H1 (cell line): ENCODE results near the gene STAG2. TPM values are rescaled to one million over a fixed set of nuclear protein-coding genes. Genes with fewer than 3 reads are reported as not detected.

Experiments used
- CTCF ChIA-PET: fragments of 300-600 bp; sonication (Branson Sonifier 250); formaldehyde crosslinking; loops from one replicate; lab custom pipeline; 2021; ENCODE audit not compliant: partially characterized antibody; lab: Charles Lee
- POLR2A ChIA-PET: fragments of 300-600 bp; sonication (Branson Sonifier 250); formaldehyde crosslinking; loops from one replicate; lab custom pipeline; 2021; ENCODE audit warnings: inconsistent platforms; ENCODE audit not compliant: partially characterized antibody; lab: Charles Lee
- DNase-seq, 2 experiments: peaks; one replicate each; pipeline versions ENCODE4 v3.0.0 to v3.0.0-alpha.2; 2010 to 2022; ENCODE audit warnings: low spot score in 2 of 2, low read depth in 1 of 2, mixed read lengths in 1 of 2
- FAIRE-seq: peaks from 2 replicates; lab custom pipeline; 2011; peaks lifted over from hg19 to GRCh38; lab: Jason Lieb, UNC
- H2AFZ ChIP-seq: 2 replicates; pipeline ENCODE4 v1.8.1; 2012; ENCODE audit warnings: low read length, inconsistent platforms
- H2AK5ac ChIP-seq: 2 replicates; pipeline ENCODE4 v1.6.1; 2013; ENCODE audit warnings: low read depth, low read length
- H2BK120ac ChIP-seq: replicated peaks from 2 replicates; pipeline ENCODE3; 2013; ENCODE audit warnings: low read depth, low read length, inconsistent platforms
- H2BK12ac ChIP-seq: 2 replicates; pipeline ENCODE4 v1.6.1; 2013; ENCODE audit warnings: low read depth, low read length
- H2BK15ac ChIP-seq: 2 replicates; pipeline ENCODE4 v1.6.1; 2013; ENCODE audit warnings: low read length
- H2BK20ac ChIP-seq: 2 replicates; pipeline ENCODE4 v1.6.1; 2013; ENCODE audit warnings: low read length
- H2BK5ac ChIP-seq: 2 replicates; pipeline ENCODE4 v1.6.1; 2013; ENCODE audit warnings: low read depth, low read length
- H3K14ac ChIP-seq: 2 replicates; pipeline ENCODE4 v1.6.1; 2013; ENCODE audit warnings: inconsistent platforms; ENCODE audit not compliant: insufficient read length
- H3K18ac ChIP-seq: 2 replicates; pipeline ENCODE4 v1.6.1; 2013; ENCODE audit warnings: low read length; ENCODE audit errors: extremely low read depth
- H3K23ac ChIP-seq: 2 replicates; pipeline ENCODE4 v1.6.1; 2013; ENCODE audit warnings: inconsistent platforms; ENCODE audit not compliant: insufficient read length
- H3K23me2 ChIP-seq: 2 replicates; pipeline ENCODE4 v1.6.1; 2013; ENCODE audit warnings: low read depth, low read length
- H3K27ac ChIP-seq: 2 replicates; pipeline ENCODE4 v1.6.1; 2011; ENCODE audit warnings: low read depth, low read length, inconsistent platforms
- H3K27me3 ChIP-seq, 4 experiments: replicated peaks in 1 of 4; 1 replicate in 1 of 4; 2 replicates in 3 of 4; pipeline versions ENCODE4 v1.6.1 to v1.8.1; 2011 to 2013; ENCODE audit warnings: low read length in 3 of 4, mild to moderate bottlenecking in 3 of 4, inconsistent platforms in 2 of 4, mixed read lengths in 2 of 4, moderate library complexity in 1 of 4; ENCODE audit not compliant: control insufficient read depth in 3 of 4, insufficient read depth in 3 of 4; ENCODE audit errors: extremely low read depth in 1 of 4
- H3K36me3 ChIP-seq, 4 experiments: 2 replicates each; pipeline versions ENCODE4 v1.6.1 to v1.8.1; 2011 to 2013; ENCODE audit warnings: mild to moderate bottlenecking in 4 of 4, low read length in 3 of 4, moderate library complexity in 2 of 4, control low read depth in 1 of 4, inconsistent platforms in 1 of 4; ENCODE audit not compliant: insufficient read depth in 4 of 4, control insufficient read depth in 2 of 4
- H3K4ac ChIP-seq: replicated peaks from 2 replicates; pipeline ENCODE3; 2013; ENCODE audit warnings: low read length, low read depth, mixed read lengths, inconsistent platforms; ENCODE audit not compliant: insufficient read length
- H3K4me1 ChIP-seq, 4 experiments: replicated peaks in 1 of 4; 1 replicate in 1 of 4; 2 replicates in 3 of 4; pipeline versions ENCODE4 v1.6.1 to v1.8.1; 2011 to 2013; ENCODE audit warnings: low read length in 3 of 4, inconsistent platforms in 2 of 4, mixed read lengths in 1 of 4; ENCODE audit not compliant: insufficient read depth in 4 of 4, control insufficient read depth in 3 of 4
- H3K4me2 ChIP-seq, 2 experiments: 2 replicates each; pipeline versions ENCODE4 v1.6.1 to v1.8.1; 2011 to 2013; ENCODE audit warnings: low read depth in 2 of 2, low read length in 2 of 2, control low read depth in 1 of 2, inconsistent platforms in 1 of 2, mild to moderate bottlenecking in 1 of 2; ENCODE audit not compliant: insufficient read depth in 1 of 2
- H3K4me3 ChIP-seq, 4 experiments: fragments of 200-600, 300-600 bp in 1 of 4; sonication (generic), shearing (Covaris generic), sonication (Bioruptor Twin) in 1 of 4; 2 replicates each; pipeline versions ENCODE4 v1.5.1 to v1.8.1; 2011 to 2016; ENCODE audit warnings: low read length in 4 of 4, low read depth in 3 of 4, control low read depth in 2 of 4, inconsistent platforms in 2 of 4, mild to moderate bottlenecking in 2 of 4, mixed read lengths in 1 of 4, moderate library complexity in 1 of 4; ENCODE audit not compliant: insufficient read depth in 2 of 4; ENCODE audit errors: extremely low read depth in 1 of 4
- H3K56ac ChIP-seq: replicated peaks from 2 replicates; pipeline ENCODE3; 2013; ENCODE audit warnings: low read depth, mild to moderate bottlenecking, mixed read lengths, low read length, inconsistent platforms; ENCODE audit not compliant: insufficient read length
- H3K79me1 ChIP-seq: 2 replicates; pipeline ENCODE4 v1.6.1; 2013; ENCODE audit warnings: low read depth, low read length, control low read depth
- H3K79me2 ChIP-seq, 2 experiments: 2 replicates each; pipeline versions ENCODE4 v1.6.1 to v1.8.1; 2012 to 2013; ENCODE audit warnings: low read length in 2 of 2, mild to moderate bottlenecking in 2 of 2, inconsistent platforms in 1 of 2; ENCODE audit not compliant: insufficient read depth in 2 of 2, control insufficient read depth in 1 of 2
- H3K9ac ChIP-seq, 4 experiments: replicated peaks in 1 of 4; 1 replicate in 1 of 4; 2 replicates in 3 of 4; pipeline versions ENCODE4 v1.6.1 to v1.8.1; 2011 to 2013; ENCODE audit warnings: low read depth in 3 of 4, low read length in 3 of 4, control low read depth in 2 of 4, mild to moderate bottlenecking in 2 of 4, moderate library complexity in 2 of 4, inconsistent platforms in 1 of 4; ENCODE audit errors: extremely low read depth in 1 of 4
- H3K9me3 ChIP-seq, 2 experiments: 2 replicates each; pipeline versions ENCODE4 v1.6.1 to v1.8.1; 2012 to 2013; ENCODE audit warnings: mild to moderate bottlenecking in 2 of 2, moderate library complexity in 2 of 2, control low read depth in 1 of 2, inconsistent platforms in 1 of 2, low read depth in 1 of 2, low read length in 1 of 2, mixed read lengths in 1 of 2; ENCODE audit not compliant: insufficient read depth in 2 of 2
- H4K20me1 ChIP-seq, 2 experiments: replicated peaks in 1 of 2; 2 replicates each; pipeline versions ENCODE3 to v1.8.1; 2011 to 2013; ENCODE audit warnings: inconsistent platforms in 2 of 2, low read length in 2 of 2, mild to moderate bottlenecking in 1 of 2; ENCODE audit not compliant: insufficient read depth in 2 of 2, control insufficient read depth in 1 of 2
- H4K5ac ChIP-seq: 2 replicates; pipeline ENCODE4 v1.6.1; 2013; ENCODE audit warnings: low read length, low read depth, mixed read lengths, inconsistent platforms; ENCODE audit not compliant: insufficient read length
- H4K8ac ChIP-seq: 2 replicates; pipeline ENCODE4 v1.8.0; 2013; ENCODE audit warnings: mild to moderate bottlenecking, moderate library complexity, low read length, inconsistent platforms; ENCODE audit not compliant: insufficient read depth; ENCODE audit errors: extremely low read depth
- H4K91ac ChIP-seq: replicated peaks from 2 replicates; pipeline ENCODE3; 2013; ENCODE audit warnings: low read length, mixed read lengths, inconsistent platforms; ENCODE audit not compliant: insufficient read length
- ASH2L ChIP-seq: fragments of 200-600, 300-600 bp; sonication (generic); IDR thresholded peaks from one replicate; pipeline ENCODE4 v1.7.1; 2017; ENCODE audit warnings: low read length
- BACH1 ChIP-seq: IDR thresholded peaks from 2 replicates; pipeline ENCODE4 v1.6.1; 2012; ENCODE audit warnings: low read length, improper control_type of control experiment
- RXRA ChIP-seq: IDR thresholded peaks from 2 replicates; pipeline ENCODE4 v1.6.1; 2011; ENCODE audit warnings: low read depth, mild to moderate bottlenecking, low read length, moderate library complexity; ENCODE audit not compliant: insufficient read depth
- SP1 ChIP-seq: IDR thresholded peaks from 2 replicates; pipeline ENCODE4 v1.6.1; 2011; ENCODE audit warnings: low read depth, low read length
- WGBS, 2 experiments: shearing (Covaris generic) in 1 of 2; methylation state at CpG; one replicate each; pipeline versions ENCODE4 v1.1.6 to v1.1.7; 2013 to 2015; ENCODE audit warnings: low lambda C conversion rate in 2 of 2, mixed read lengths in 2 of 2, inconsistent platforms in 1 of 2, low coverage in 1 of 2, missing lambda C conversion rate in 1 of 2; ENCODE audit not compliant: insufficient replicate concordance in 2 of 2, insufficient coverage in 1 of 2, insufficient read length in 1 of 2; ENCODE audit errors: extremely low coverage in 1 of 2, missing lambda C conversion rate in 1 of 2; 5-methylcytosine and 5-hydroxymethylcytosine counted together
- polyA plus RNA-seq, 7 experiments: library from polyadenylated mRNA; depleted of rRNA in 3 of 7; stranded (reverse) in 5 of 7; unstranded in 2 of 7; fragments of >200 nt in 5 of 7; fragments of 200-250 nt in 2 of 7; gene quantifications; 1 replicate in 5 of 7; 2 replicates in 1 of 7; 4 replicates in 1 of 7; pipeline versions ENCODE4 v1.2.1 to v1.2.3, GENCODE V29; 2011 to 2013; ENCODE audit warnings: missing spikeins in 2 of 7, mixed read lengths in 2 of 7
- total RNA-seq: library from RNA; stranded (reverse); fragmentation: NEBNext Ultra II Directional; extraction: Animal tissue kit (Norgen Biotek cat#: 25700); gene quantifications from 2 replicates; pipeline ENCODE4 v1.2.1, GENCODE V29; 2021

Gene STAG2
- total and polyA plus RNA-seq, 2 of the 8 experiments (the other 6 are each of a cell fraction or from before 2014, with no cell fraction given) = 20.3 to 94.9 TPM

DNA sequence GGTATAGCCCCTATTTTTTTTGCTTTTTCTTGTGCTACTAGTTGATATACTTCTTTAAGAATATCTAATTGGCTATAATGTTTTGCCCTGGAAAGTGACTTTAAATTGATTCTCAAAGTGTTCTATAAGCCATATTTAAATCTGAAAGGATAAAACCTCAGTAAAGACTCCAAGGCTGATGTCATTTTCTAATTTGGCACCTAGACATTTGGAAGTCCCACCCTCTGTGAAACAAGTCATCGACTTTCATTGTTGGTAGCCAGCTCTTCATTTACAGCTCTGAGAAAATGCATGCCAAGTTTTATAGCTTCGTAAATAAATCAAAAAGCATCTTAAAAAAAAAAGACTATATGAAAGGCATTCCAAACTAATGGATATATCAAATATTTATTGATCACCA lies 18.0 kb upstream of the STAG2 start:
- Histone ChIP-seq H4K8ac (no peak overlapping the region), H3K14ac (no peak overlapping the region), H3K4me1 (no peaks in the 10 kb centered on the region), H2AK5ac (no peak overlapping the region), H3K9ac (no peak overlapping the region), H2BK20ac (no peak overlapping the region), H3K23ac (no peak overlapping the region), H3K27me3 (no peaks in the 10 kb centered on the region), H2BK12ac (no peak overlapping the region), H3K4me2 (no peak overlapping the region), H2AFZ (no peak overlapping the region), H3K56ac (no peak overlapping the region), H4K20me1 (no peaks in the 10 kb centered on the region), H3K18ac (no peak overlapping the region), H3K23me2 (no peaks in the 10 kb centered on the region; the same call in 1 of the 2 replicates), H3K36me3 (no peaks in the 10 kb centered on the region), H2BK15ac (no peak overlapping the region), H2BK5ac (no peak overlapping the region), H3K27ac (no peak overlapping the region), H3K79me1 (no peaks in the 10 kb centered on the region), H4K91ac (no peak overlapping the region), H3K4ac (no peak overlapping the region), H4K5ac (no peak overlapping the region), H3K79me2 (no peaks in the 10 kb centered on the region), H2BK120ac (no peak overlapping the region), H3K9me3 (no peaks in the 10 kb centered on the region), H3K4me3 (no peak overlapping the region)
- FAIRE-seq = no peak
- ChIA-PET CTCF (interaction anchor here (0.5 to 1.1 kb wide), 2 partner anchors 110 to 132 kb away, joined by 3 read pairs; no protein-coding TSS in a partner anchor), POLR2A (no interaction called here)
- no peak for DNase-seq
- WGBS, 2 experiments = 64% methylated on average over 2 of the region's 2 CpGs; no CpG with 5 or more reads in 1 of the 2 experiments
- TF ChIP-seq BACH1 (no peak), RXRA (no peak), SP1 (no peak), ASH2L (no peak)
